ENCODE results near the gene E2F4. TPM values are rescaled to one million over a fixed set of nuclear protein-coding genes. Genes with fewer than 3 reads are reported as not detected.

E2F4 gene, protein sequence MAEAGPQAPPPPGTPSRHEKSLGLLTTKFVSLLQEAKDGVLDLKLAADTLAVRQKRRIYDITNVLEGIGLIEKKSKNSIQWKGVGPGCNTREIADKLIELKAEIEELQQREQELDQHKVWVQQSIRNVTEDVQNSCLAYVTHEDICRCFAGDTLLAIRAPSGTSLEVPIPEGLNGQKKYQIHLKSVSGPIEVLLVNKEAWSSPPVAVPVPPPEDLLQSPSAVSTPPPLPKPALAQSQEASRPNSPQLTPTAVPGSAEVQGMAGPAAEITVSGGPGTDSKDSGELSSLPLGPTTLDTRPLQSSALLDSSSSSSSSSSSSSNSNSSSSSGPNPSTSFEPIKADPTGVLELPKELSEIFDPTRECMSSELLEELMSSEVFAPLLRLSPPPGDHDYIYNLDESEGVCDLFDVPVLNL
- 54.9 TPM for total RNA-seq

- peak; percentile 91 for DNase-seq (ENCODE audit: low spot score)
These were observed at the start of gene E2F4 for GRCh38 chr16:67191995-67192681. TSS of gene E2F4 (plus strand) at chr16:67192155. CDS start at chr16:67192228, 73 bp downstream.

DNA sequence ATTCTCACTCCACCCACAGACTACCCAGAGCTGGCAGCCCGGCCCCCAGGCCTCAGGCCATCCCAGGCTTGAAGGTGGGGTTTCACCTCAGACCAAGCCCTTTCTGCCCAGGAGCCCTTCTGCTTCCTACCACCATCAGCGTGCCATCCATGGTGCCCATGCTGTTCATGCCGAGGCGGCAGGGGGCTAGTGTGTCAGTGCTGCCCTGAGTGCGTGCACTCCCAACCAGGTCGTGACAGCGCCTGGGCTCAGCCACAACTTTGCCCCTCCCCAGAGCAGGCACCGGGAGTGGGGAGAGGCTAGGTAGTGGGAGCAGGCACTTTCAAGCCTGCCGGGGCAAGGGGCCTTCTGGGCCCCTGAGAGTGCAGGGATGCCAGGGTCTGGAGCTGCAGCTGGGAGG lies 49.6 kb upstream of the E2F4 start:
- DNase-seq (ENCODE audit: low spot score): no peak

GRCh38 chr16:67144943-67145342 lies 47.0 kb upstream of the E2F4 start:
- no peak for DNase-seq (ENCODE audit: low spot score)

GRCh38 chr16:67145746-67146145 lies 46.2 kb upstream of the E2F4 start:
- DNase-seq (ENCODE audit: low spot score): no peak

DNA sequence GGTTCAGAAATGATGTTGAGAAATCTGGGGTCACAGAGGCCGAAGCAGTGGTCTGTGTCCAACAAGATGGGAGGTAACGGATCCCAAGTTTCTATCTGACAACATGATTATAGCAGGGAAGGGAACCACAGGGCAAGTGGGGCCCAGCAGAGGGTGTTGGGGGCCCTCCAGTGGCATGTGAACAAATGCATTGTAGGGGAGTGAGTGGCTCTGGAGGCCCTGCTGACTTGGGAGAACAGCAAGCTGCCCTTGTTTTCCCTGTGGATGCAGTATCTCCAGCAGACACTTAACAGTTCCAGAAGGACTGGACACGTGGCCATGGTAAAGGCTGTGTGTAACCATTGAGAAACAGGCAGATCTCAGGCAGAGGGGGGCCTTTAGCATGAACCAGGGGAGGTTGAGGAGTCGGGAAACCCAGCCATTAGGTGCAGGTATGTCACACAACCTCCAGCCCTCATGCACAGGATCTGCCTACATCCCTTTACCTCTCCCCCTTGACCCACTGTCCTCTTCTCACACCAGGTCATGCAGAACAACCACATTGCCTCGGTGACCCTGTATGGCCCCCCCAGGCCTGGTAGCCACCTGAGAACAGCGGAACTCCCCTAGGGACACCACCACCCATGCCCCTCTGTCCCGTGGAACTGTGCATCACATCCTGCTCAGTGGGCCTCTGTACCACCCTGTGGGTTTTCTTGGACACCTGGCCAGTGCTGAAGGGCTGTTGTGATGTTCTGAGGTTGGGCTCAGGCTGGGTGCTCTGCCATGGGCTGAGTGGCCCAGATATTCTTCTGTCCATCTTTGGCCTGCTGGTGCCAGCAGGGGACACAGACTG lies 45.2 kb upstream of the E2F4 start:
- DNase-seq (ENCODE audit: low spot score): no peak

DNA sequence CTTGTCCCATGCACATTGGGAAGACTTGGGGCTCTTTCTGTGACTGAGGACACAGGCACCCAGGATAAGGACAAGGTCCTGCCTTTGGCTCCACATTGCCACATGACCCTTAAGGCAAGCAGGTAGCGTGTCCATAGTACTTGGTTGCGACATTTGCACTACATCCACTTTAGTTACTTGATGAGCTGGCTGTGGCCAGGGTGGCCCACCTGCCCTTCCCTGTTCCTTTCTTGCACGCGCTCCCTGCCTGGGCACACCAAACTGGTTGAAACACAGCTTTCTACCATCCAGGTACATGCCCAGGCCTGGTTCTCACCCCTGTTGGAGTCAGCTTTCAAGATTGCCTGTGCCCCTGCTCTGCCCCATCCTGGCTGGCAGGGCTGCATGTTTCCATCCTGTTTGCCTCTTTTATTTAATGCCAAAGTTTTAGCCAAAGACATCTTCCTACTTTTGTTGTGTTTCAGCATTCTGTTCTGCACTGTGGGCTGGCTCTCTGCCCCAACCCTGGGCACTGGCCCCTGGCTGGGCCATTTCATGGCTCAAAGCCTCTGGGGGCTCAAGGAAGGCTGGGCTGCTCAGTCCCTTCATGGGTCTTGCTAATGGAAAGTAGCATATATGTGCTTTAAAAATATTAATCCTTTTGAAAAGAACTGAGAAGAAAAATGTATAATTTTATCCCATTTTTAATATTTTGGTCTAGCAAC lies 44.4 kb upstream of the E2F4 start:
- no peak for DNase-seq (ENCODE audit: low spot score)

DNA sequence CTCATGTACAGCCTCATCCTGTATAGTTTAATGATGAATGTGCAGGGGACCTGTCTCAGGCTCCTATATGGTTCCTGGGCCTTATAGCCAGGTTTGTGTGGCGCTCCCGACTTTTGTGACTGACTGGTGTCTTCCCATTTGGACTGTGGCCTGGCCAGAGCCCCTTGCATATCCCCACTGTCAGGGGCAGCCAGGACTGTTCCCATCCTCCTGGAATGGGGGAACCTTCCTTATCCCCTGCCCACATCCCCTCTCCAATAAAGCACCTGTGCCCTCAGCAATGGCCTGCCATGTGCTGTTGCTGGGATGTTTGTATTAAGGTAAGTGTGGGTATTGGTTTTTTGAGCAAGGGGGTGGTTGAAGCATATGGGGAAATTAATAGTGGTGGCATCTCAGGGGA lies 43.7 kb upstream of the E2F4 start:
- no peak for DNase-seq (ENCODE audit: low spot score)

- no peak for DNase-seq (ENCODE audit: low spot score)
These were observed 43.2 kb upstream of the E2F4 start for GRCh38 chr16:67148656-67149275.

GRCh38 chr16:67149276-67150046 lies 42.5 kb upstream of the E2F4 start:
- no peak for DNase-seq (ENCODE audit: low spot score)

DNA sequence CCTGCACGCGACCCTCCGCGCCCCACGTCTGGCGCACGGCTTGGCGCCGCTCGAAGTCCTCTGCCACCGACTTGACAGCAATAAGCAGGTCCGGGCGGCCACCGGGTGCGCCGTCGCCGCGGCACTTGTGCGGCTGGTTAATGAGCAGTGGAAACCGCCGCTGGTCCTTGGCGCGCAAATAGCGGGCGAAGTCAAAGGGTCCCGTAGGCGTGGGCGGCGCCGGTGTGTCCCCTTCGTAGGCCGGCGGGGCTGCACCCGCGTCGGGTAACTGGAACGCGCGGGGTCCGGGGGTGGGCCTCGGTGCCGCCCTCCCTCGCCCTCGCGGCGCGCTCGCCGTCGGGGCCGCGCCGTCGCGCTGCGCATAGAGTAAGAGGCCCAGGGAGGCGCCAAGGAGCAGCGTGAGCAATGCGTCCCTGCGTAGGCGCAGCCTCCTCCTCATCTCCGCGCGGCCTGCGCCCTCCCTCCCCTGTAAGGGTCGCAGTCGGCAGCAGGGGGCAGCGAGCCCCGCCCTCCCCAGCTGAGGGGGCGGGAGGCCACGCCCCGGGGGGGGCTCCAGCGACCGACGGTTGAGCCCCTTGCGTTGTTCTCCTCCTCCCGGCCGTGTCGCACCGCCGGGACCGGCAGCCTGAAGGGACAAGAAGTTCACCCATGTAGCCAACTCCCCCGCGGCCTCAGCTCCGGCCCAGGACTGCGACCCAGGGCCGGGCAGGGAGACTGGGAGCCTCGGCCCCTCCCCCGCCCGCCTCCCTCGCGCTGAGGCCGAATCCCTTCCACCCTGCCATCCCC lies 41.7 kb upstream of the E2F4 start:
- no peak for DNase-seq (ENCODE audit: low spot score)

DNA sequence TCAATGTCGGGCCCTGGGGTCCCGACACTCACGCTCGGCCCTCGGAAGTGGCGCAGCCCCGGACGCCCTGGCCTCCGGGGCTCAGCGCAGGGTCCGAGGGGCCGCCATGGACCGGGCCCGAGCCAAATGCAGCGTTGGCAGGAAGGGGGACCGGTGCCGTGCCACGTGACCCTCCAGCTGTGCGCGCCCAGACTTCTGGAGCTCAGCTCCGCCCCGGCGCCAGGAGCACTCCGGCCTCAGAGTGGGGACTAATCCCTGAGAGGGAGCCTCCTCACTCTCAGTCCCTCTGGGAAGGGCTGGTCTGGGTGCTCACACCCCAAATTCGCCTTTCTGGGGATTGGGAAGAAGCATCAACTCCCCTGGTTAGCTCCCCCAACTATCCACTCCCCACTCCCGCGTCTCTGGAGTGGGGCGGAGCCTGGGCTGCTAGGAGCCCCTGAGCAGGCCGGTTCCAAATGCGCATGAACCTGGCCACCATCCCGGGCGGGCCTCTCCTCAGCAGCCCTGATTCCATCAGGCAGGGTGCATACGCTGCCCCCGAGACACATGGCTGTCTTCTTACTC lies 41.0 kb upstream of the E2F4 start, which contains the start of gene B3GNT9:
B3GNT9 (minus strand) TSS at position 166 of the 564 bp plus-strand sequence. CDS start 513 bp downstream, outside the sequence.
- peak; percentile 60 for DNase-seq (ENCODE audit: low spot score)

DNA sequence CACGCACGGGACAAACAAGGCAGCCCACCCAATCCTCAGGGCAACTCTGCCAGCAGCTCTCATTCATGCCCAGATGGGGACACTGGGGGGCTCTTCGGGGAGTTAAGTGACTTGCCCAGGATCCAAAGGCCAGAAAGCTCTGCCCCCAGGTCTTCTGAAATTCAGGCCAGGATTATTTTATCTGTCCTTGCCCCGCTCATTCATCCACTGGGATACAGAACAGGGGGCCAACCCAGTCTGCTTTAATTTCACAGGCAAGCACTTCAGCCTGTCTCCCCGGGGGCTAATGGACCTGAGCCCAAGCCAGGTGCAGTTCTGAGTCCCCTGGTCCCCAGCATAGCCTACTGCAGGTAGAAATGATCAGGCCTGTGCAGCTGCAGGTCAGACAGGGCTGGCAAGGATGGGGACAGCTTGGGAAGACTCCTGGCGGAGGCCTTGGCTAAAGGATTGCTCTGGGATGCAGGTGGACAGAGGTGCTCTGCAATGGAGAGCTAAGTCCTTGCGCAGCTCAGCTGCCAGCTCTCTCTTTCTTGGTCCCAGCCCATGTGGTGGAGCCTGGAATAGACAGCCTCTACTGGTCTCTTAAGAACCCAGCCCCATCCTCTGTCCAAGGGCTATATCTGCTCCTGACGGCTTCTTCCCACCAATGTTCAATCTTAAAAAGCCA lies 40.4 kb upstream of the E2F4 start:
- DNase-seq (ENCODE audit: low spot score): no peak

DNA sequence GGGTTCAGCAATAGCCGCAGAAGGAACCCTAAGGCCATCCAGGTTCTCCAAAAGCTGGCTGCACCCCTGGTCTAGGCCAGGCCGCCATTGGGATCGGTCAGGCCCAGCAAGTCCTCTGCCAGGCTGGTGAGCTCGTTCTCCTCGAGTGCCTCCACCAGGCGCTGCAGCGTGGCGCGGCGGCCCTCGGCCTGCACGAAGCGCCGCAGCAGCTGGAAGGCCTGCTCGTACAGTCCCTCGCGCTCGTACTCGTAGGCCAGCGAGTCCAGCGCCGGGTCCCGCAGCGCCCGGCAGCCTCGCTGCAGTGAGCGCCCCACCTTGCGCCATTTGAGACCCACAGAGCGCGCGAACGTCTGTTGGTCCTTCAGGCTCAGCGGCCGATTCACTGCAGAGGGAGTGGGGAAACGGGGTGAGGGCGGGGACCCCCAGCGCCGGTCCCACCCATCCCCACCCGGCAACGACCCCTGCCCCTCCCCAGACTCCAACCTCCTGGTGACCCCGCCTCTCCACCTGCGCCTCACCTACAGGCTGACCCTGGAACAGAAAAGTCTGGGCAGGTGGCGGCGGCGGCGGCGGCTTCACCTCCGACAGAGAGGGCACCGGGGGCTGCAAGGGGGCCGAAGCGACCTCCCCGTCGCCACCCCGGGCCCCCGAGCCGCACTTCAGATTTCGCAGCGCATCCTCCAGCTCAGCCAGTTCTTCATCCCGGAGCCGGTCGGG lies 37.2 kb upstream of the E2F4 start:
- DNase-seq (ENCODE audit: low spot score): no peak

- DNase-seq (ENCODE audit: low spot score): peak; percentile 75
These were observed 36.4 kb upstream of the E2F4 start for GRCh38 chr16:67155295-67156142.

DNA sequence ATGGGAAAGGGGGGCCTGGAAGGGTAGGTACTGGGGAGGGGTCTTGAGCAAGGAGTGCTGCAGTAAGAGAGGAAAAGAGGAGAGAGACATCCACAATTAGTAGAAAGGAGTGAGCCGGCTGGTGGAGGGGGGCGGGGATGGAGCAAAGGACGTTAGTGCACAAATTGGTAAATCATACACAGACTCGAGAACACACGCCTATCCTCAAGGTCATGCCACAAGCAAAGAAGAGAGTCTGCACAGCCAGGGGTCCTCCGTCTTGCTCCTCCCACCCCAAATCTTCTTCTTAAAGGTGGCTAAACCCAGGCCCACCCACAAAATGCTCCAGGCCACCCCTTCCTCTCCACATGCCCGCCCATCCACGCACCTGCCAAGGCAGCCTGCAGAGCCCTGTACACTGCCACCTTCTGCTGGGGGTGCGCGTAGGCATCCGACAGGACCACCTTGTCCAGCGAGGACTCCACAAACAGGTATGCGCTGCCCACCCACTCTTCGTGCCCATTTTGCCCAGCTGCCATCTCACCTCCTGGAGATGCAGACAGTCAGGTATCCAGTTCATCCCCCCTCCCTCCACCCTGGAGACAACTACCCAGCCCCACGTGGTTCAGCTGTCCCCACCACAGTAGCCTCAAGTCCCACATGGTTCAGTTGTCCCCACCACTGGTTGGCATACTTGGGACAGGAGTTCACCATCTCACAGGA lies 35.7 kb upstream of the E2F4 start:
- DNase-seq (ENCODE audit: low spot score): no peak

DNA sequence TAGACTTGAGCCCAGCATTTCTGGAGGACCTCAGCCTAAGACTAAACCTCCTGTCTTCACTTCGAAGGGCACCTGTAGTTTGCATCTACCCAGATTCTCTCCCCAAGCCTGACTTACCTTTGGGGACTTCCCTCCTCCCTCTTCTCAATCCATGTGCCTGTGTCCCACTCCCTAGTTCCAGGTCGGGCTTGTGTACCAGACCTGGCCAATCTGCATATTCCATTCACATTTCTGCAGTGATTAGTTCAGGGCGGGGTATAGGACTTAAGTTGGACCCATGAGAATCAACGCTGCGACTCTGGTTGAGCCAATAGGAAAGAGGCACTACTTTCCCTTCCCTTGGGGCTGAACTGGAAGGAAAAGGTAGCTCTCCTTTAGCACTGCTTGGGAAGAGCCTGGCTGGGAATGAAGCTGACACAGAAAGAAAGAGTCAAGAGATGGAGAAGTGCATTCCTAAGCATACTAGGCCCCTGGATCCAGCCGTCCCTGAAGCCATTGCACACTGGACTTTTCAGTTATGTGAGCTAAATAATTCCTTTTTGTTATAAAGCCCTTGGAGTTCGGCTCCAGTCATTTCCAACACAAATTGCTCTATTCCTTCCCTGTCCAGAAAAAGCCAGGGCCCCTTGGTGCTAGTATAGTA lies 34.7 kb upstream of the E2F4 start:
- no peak for DNase-seq (ENCODE audit: low spot score)
